HG02759 (cell line): Measurements from ENCODE around the gene CAMTA1.

Experiments
- ATAC-seq: cut with Tn5 transposase; IDR thresholded peaks from one replicate; pipeline ENCODE4 v1.9.1; 2021; ENCODE audit warnings: mild to moderate bottlenecking, moderate library complexity; ENCODE audit not compliant: unreplicated experiment

CAMTA1 gene

GRCh38 chr1:6953907-6954364 is 168.7 kb downstream of the CAMTA1 start:
- ATAC-seq: no peak

GRCh38 chr1:6954591-6954990 is 169.3 kb downstream of the CAMTA1 start:
- ATAC-seq: no peak

GRCh38 chr1:6955357-6956094 is 170.3 kb downstream of the CAMTA1 start:
- ATAC-seq: no peak

GRCh38 chr1:6956488-6957159 is 171.4 kb downstream of the CAMTA1 start:
- ATAC-seq: no peak

- no peak for ATAC-seq
Measured at GRCh38 chr1:6957341-6957740, 172.1 kb downstream of the CAMTA1 start.

GRCh38 chr1:6958407-6959030 is 173.3 kb downstream of the CAMTA1 start:
- ATAC-seq: no peak

GRCh38 chr1:6959491-6959890 is 174.2 kb downstream of the CAMTA1 start:
- no peak for ATAC-seq

GRCh38 chr1:6960291-6960811 is 175.1 kb downstream of the CAMTA1 start:
- ATAC-seq: no peak

- no peak for ATAC-seq
Measured at GRCh38 chr1:6960860-6961259, 175.6 kb downstream of the CAMTA1 start.

- no peak for ATAC-seq
Measured at GRCh38 chr1:6961289-6961688, 176.0 kb downstream of the CAMTA1 start.

GRCh38 chr1:6961905-6962477 is 176.7 kb downstream of the CAMTA1 start:
- ATAC-seq: no peak

GRCh38 chr1:6962478-6962995 is 177.3 kb downstream of the CAMTA1 start:
- ATAC-seq: no peak

GRCh38 chr1:6962996-6963911 is 178.0 kb downstream of the CAMTA1 start:
- ATAC-seq: no peak

- ATAC-seq: no peak
Measured at GRCh38 chr1:6963912-6964307, 178.7 kb downstream of the CAMTA1 start.

GRCh38 chr1:6965083-6965934 is 180.1 kb downstream of the CAMTA1 start:
- ATAC-seq: no peak

GRCh38 chr1:6965935-6966241 is 180.6 kb downstream of the CAMTA1 start:
- ATAC-seq: no peak

- ATAC-seq: no peak
Measured at GRCh38 chr1:6966326-6966725, 181.1 kb downstream of the CAMTA1 start.

GRCh38 chr1:6967431-6968111 is 182.3 kb downstream of the CAMTA1 start:
- no peak for ATAC-seq

- no peak for ATAC-seq
Measured at GRCh38 chr1:6969106-6969505, 183.9 kb downstream of the CAMTA1 start.
